HepG2 (cell line): Measurements from ENCODE around the gene SPOP. TPM values are rescaled to one million over a fixed set of nuclear protein-coding genes. Genes with fewer than 3 reads are reported as not detected.

ENCODE experiments used
- REL ChIP-seq: sonication (generic); formaldehyde crosslinking; conservative IDR thresholded peaks from 2 replicates; pipeline ENCODE4 v1.8.0; 2022; ENCODE audit warnings: mild to moderate bottlenecking, missing genetic modification reagents, moderate library complexity
- SAFB2 ChIP-seq: sonication (generic); formaldehyde crosslinking; IDR thresholded peaks from 2 replicates; pipeline ENCODE4 v1.5.1; 2020; ENCODE audit warnings: missing genetic modification reagents, low read depth, mild to moderate bottlenecking, borderline replicate concordance
- TEAD2 ChIP-seq: sonication (generic); formaldehyde crosslinking; IDR thresholded peaks from 2 replicates; pipeline ENCODE4 v1.9.0; 2021; ENCODE audit warnings: missing genetic modification reagents
- ZBTB21 ChIP-seq: sonication (generic); formaldehyde crosslinking; IDR thresholded peaks from 2 replicates; pipeline ENCODE4 v1.4.0; 2020; ENCODE audit warnings: missing genetic modification reagents
- ZNF431 ChIP-seq: sonication (generic); formaldehyde crosslinking; IDR thresholded peaks from 2 replicates; pipeline ENCODE4 v1.9.0; 2022; ENCODE audit warnings: missing genetic modification reagents, low read depth, mild to moderate bottlenecking, borderline replicate concordance
- ZNF567 ChIP-seq: sonication (generic); formaldehyde crosslinking; IDR thresholded peaks from 2 replicates; pipeline ENCODE4 v1.8.1; 2023; ENCODE audit warnings: mild to moderate bottlenecking, missing genetic modification reagents, borderline replicate concordance
- ZNF660 ChIP-seq: sonication (generic); formaldehyde crosslinking; IDR thresholded peaks from 2 replicates; pipeline ENCODE4 v1.5.1; 2020; ENCODE audit warnings: mild to moderate bottlenecking, low read depth, missing genetic modification reagents, borderline replicate concordance
- polyA plus RNA-seq, 8 experiments: library from polyadenylated mRNA; depleted of rRNA in 3 of 8; stranded (reverse) in 7 of 8; unstranded in 1 of 8; fragments of >200 nt; fragmentation: Illumina TruSeq in 4 of 8; extraction: Trizol in 4 of 8; gene quantifications; 2 replicates each; pipeline versions ENCODE4 v1.2.1 to v1.2.3, GENCODE V29; 2011 to 2016; ENCODE audit warnings: low read depth in 4 of 8, missing spikeins in 1 of 8, mixed read lengths in 1 of 8; ENCODE audit not compliant: insufficient read depth in 1 of 8
- total RNA-seq, 5 experiments: library from RNA; depleted of rRNA; stranded (reverse); fragments of >200 nt; fragmentation: Illumina TruSeq; extraction: Trizol; gene quantifications; 2 replicates each; pipeline ENCODE4 v1.2.3, GENCODE V29; 2016; ENCODE audit warnings: low read depth in 1 of 5
- TF ChIP-seq, protein P1 (sequence below): sonication (generic); formaldehyde crosslinking; IDR thresholded peaks from 2 replicates; pipeline ENCODE4 v1.8.0; 2022; ENCODE audit warnings: low read depth, missing genetic modification reagents
- TF ChIP-seq, protein P2 (sequence below): sonication (generic); formaldehyde crosslinking; IDR thresholded peaks from 2 replicates; pipeline ENCODE4 v1.4.0; 2020; ENCODE audit warnings: missing genetic modification reagents, borderline replicate concordance
- TF ChIP-seq, protein P3 (sequence below): sonication (generic); formaldehyde crosslinking; IDR thresholded peaks from 2 replicates; pipeline ENCODE4 v1.4.0; 2020; ENCODE audit warnings: missing genetic modification reagents
- TF ChIP-seq, protein P4 (sequence below): sonication (generic); formaldehyde crosslinking; IDR thresholded peaks from 2 replicates; pipeline ENCODE4 v1.8.0; 2022; ENCODE audit warnings: missing genetic modification reagents, mild to moderate bottlenecking, moderate library complexity, borderline replicate concordance

The SPOP gene
- total and polyA plus RNA-seq, 2 of the 13 experiments (the other 11 are each of a cell fraction or from before 2014, with no cell fraction given) = 52.8 to 60.8 TPM

DNA sequence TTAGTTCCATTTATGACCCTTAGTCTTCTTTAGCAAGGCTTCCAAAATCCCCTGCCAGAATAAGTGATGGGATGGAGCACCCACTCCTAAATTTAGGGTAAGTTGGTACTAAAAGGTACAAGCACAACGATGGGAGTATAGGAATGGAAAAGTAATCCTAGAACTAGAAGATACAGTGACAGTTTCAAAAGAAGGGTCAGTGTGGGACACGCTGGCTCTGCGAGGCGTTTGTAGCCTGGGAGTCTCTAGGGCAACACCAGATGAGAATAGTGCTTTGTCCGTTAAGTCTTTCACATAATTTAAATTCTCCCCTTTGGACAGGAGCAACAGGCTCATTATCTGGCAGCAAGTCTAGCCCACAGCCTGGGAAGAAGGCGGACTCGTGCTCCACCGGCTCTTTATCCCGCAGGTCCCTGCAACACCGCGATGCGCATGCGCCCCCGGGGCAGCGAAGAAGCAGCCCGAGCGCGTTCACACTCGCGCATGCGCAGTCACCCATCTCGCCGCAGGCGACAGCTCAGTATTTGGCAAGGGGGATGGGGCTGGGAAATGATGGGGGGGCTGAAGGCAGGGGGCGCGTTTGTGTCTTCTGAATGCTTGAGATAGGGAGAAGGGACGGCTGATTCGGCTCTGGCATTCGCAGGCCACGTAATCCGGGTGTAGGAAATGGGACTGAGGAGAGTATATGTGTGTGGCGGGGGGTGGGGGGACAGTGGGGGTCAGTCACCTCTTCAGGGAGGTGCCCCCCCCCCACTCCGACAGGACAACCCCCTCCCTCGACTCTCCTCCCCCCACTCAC lies 564 bp downstream of the SPOP start (continued):
- TF ChIP-seq, protein P1, sequence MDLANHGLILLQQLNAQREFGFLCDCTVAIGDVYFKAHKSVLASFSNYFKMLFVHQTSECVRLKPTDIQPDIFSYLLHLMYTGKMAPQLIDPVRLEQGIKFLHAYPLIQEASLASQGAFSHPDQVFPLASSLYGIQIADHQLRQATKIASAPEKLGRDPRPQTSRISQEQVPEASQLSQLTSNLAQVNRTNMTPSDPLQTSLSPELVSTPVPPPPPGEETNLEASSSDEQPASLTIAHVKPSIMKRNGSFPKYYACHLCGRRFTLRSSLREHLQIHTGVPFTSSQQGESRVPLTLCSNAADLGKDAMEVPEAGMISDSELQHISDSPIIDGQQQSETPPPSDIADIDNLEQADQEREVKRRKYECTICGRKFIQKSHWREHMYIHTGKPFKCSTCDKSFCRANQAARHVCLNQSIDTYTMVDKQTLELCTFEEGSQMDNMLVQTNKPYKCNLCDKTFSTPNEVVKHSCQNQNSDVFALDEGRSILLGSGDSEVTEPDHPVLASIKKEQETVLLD (CRISPR knock-in tag) = no peak
- TF ChIP-seq ZNF567 (CRISPR knock-in tag) (0 out of 2 replicates have a peak, but pooled peaks have one; percentile 63), SAFB2 (CRISPR knock-in tag) (no peak), ZNF431 (no peak), REL (no peak), ZNF660 (CRISPR knock-in tag) (no peak), TEAD2 (CRISPR knock-in tag) (peak; percentile 84; the same call in 1 of the 2 replicates), ZBTB21 (CRISPR knock-in tag) (no peak)
- TF ChIP-seq, protein P2, sequence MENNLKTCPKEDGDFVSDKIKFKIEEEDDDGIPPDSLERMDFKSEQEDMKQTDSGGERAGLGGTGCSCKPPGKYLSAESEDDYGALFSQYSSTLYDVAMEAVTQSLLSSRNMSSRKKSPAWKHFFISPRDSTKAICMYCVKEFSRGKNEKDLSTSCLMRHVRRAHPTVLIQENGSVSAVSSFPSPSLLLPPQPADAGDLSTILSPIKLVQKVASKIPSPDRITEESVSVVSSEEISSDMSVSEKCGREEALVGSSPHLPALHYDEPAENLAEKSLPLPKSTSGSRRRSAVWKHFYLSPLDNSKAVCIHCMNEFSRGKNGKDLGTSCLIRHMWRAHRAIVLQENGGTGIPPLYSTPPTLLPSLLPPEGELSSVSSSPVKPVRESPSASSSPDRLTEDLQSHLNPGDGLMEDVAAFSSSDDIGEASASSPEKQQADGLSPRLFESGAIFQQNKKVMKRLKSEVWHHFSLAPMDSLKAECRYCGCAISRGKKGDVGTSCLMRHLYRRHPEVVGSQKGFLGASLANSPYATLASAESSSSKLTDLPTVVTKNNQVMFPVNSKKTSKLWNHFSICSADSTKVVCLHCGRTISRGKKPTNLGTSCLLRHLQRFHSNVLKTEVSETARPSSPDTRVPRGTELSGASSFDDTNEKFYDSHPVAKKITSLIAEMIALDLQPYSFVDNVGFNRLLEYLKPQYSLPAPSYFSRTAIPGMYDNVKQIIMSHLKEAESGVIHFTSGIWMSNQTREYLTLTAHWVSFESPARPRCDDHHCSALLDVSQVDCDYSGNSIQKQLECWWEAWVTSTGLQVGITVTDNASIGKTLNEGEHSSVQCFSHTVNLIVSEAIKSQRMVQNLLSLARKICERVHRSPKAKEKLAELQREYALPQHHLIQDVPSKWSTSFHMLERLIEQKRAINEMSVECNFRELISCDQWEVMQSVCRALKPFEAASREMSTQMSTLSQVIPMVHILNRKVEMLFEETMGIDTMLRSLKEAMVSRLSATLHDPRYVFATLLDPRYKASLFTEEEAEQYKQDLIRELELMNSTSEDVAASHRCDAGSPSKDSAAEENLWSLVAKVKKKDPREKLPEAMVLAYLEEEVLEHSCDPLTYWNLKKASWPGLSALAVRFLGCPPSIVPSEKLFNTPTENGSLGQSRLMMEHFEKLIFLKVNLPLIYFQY = peak; percentile 11; the same call in 1 of the 2 replicates
- TF ChIP-seq, protein P3, sequence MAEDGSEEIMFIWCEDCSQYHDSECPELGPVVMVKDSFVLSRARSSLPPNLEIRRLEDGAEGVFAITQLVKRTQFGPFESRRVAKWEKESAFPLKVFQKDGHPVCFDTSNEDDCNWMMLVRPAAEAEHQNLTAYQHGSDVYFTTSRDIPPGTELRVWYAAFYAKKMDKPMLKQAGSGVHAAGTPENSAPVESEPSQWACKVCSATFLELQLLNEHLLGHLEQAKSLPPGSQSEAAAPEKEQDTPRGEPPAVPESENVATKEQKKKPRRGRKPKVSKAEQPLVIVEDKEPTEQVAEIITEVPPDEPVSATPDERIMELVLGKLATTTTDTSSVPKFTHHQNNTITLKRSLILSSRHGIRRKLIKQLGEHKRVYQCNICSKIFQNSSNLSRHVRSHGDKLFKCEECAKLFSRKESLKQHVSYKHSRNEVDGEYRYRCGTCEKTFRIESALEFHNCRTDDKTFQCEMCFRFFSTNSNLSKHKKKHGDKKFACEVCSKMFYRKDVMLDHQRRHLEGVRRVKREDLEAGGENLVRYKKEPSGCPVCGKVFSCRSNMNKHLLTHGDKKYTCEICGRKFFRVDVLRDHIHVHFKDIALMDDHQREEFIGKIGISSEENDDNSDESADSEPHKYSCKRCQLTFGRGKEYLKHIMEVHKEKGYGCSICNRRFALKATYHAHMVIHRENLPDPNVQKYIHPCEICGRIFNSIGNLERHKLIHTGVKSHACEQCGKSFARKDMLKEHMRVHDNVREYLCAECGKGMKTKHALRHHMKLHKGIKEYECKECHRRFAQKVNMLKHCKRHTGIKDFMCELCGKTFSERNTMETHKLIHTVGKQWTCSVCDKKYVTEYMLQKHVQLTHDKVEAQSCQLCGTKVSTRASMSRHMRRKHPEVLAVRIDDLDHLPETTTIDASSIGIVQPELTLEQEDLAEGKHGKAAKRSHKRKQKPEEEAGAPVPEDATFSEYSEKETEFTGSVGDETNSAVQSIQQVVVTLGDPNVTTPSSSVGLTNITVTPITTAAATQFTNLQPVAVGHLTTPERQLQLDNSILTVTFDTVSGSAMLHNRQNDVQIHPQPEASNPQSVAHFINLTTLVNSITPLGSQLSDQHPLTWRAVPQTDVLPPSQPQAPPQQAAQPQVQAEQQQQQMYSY (CRISPR knock-in tag) = no peak
- TF ChIP-seq, protein P4, sequence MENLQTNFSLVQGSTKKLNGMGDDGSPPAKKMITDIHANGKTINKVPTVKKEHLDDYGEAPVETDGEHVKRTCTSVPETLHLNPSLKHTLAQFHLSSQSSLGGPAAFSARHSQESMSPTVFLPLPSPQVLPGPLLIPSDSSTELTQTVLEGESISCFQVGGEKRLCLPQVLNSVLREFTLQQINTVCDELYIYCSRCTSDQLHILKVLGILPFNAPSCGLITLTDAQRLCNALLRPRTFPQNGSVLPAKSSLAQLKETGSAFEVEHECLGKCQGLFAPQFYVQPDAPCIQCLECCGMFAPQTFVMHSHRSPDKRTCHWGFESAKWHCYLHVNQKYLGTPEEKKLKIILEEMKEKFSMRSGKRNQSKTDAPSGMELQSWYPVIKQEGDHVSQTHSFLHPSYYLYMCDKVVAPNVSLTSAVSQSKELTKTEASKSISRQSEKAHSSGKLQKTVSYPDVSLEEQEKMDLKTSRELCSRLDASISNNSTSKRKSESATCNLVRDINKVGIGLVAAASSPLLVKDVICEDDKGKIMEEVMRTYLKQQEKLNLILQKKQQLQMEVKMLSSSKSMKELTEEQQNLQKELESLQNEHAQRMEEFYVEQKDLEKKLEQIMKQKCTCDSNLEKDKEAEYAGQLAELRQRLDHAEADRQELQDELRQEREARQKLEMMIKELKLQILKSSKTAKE (CRISPR knock-in tag) = no peak
